Measurements from ENCODE around the gene AMBRA1.
A peak's percentile ranks its signal among the peaks of the same experiment; 100 is the strongest.

AMBRA1 gene

DNA sequence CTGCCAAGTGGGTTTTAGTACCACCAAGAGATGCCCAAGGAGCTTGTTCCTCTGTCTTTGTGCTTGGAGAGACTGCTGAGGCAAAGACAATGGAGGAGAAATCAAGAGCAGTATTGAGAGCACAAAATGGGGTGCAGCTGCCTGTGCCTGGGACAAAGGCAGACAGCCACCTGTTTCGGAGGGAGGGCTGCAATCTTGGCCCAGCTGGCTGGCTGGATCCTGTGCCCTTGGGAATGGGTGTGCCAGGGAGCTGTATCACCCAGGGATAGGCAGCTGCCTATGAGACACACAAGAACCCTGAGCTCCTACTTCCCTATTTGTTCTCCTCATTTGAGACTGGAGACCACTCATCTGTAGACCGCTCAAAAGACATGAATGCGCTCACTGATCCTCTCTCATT, 178.9 kb downstream of the AMBRA1 start:
- DNase-seq (ENCODE audit: low read depth in 2 of 2), result no peak
- TF ChIP-seq, protein P1, sequence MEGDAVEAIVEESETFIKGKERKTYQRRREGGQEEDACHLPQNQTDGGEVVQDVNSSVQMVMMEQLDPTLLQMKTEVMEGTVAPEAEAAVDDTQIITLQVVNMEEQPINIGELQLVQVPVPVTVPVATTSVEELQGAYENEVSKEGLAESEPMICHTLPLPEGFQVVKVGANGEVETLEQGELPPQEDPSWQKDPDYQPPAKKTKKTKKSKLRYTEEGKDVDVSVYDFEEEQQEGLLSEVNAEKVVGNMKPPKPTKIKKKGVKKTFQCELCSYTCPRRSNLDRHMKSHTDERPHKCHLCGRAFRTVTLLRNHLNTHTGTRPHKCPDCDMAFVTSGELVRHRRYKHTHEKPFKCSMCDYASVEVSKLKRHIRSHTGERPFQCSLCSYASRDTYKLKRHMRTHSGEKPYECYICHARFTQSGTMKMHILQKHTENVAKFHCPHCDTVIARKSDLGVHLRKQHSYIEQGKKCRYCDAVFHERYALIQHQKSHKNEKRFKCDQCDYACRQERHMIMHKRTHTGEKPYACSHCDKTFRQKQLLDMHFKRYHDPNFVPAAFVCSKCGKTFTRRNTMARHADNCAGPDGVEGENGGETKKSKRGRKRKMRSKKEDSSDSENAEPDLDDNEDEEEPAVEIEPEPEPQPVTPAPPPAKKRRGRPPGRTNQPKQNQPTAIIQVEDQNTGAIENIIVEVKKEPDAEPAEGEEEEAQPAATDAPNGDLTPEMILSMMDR (IDR thresholded peaks at IDR 0.05; ENCODE audit: low read depth, low read length), result no peak
- H3K4me3 ChIP-seq (replicated peaks in 1 of 2; ENCODE audit: low read depth in 2 of 2, low read length in 2 of 2), result no peak overlapping the region

DNA sequence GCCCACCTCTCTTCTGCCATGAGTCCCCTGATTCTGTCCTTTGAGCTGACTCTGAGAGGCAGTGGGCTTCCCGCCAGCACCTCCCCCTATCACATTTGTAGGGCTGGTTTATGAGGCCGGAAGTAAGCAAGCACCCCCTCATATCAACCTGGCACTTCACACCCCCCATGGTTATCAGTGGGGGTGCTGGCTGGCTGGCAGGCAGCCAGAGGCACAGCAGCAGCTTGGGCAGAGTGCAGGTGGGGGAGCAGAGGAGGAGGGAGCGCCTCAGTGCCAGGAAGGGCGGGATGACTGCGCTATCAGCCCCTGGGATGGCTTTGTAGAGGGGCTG, 179.4 kb downstream of the AMBRA1 start:
- TF ChIP-seq, protein P1 (IDR thresholded peaks at IDR 0.05; ENCODE audit: low read depth, low read length), result no peak
- DNase-seq (ENCODE audit: low read depth in 2 of 2), result no peak
- no peak overlapping the region for H3K4me3 ChIP-seq (replicated peaks in 1 of 2; ENCODE audit: low read depth in 2 of 2, low read length in 2 of 2)

DNA sequence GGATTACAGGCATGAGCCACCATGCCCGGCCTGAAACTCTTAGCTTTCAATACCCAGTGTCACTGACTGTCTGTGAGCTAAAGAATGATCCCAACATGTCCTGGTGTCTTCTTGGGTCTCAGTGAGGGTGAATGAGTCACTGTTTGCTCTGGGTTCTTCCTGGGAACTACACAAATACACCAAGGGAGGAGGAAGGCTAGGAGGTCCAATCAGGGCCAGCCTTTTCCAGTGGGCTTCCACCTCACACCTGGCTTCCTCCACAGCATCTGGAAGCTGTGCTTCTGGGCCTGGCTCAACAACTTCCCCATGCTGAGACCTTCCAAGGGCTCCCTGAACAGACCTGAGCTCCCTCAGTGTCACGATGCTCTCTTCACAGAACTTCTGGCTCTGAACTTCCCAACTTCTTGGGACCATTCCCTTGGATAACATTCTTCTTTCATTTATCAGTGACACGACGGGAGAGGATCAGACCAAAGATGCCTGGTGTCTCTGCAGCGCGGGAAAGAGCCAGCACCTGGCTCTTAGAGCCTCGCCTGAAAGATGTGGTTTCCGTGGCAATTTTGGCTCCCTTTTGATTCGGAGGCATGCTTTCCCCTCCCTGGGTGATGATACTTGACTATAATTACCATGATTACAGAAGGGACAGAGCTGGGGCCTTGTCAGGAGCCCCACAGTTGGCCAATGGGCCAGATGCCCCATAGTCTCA, 179.9 kb downstream of the AMBRA1 start:
- no peak overlapping the region for H3K4me3 ChIP-seq (replicated peaks in 1 of 2; ENCODE audit: low read depth in 2 of 2, low read length in 2 of 2)
- no peak for DNase-seq (ENCODE audit: low read depth in 2 of 2)
- TF ChIP-seq, protein P1 (IDR thresholded peaks at IDR 0.05; ENCODE audit: low read depth, low read length), result no peak

DNA sequence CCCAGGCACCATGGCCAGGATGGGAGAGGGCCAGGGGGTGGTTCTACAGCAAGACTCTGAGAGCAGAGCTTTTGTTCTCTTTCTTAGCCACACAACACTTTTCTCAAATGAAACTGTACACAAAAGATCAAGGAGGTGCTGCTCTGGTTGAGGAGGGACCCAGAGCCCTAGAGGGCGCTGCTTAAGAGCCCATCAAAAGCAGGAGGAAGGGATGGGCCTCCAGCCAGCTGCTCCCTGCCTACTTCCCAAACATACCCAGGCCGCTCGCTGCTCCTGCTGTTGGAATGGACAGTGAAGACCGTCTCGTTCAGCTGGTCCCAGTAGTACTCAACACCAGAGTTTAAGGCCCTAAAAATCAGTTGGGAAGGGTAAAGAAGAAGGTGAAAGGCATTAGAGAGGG, 183.8 kb downstream of the AMBRA1 start:
- TF ChIP-seq, protein P1 (IDR thresholded peaks at IDR 0.05; ENCODE audit: low read depth, low read length), result peak; percentile 15
- H3K4me3 ChIP-seq (replicated peaks in 1 of 2; ENCODE audit: low read depth in 2 of 2, low read length in 2 of 2), result no peak overlapping the region
- peak in 1 of 2 donors; percentile 33 for DNase-seq (ENCODE audit: low read depth in 2 of 2)

DNA sequence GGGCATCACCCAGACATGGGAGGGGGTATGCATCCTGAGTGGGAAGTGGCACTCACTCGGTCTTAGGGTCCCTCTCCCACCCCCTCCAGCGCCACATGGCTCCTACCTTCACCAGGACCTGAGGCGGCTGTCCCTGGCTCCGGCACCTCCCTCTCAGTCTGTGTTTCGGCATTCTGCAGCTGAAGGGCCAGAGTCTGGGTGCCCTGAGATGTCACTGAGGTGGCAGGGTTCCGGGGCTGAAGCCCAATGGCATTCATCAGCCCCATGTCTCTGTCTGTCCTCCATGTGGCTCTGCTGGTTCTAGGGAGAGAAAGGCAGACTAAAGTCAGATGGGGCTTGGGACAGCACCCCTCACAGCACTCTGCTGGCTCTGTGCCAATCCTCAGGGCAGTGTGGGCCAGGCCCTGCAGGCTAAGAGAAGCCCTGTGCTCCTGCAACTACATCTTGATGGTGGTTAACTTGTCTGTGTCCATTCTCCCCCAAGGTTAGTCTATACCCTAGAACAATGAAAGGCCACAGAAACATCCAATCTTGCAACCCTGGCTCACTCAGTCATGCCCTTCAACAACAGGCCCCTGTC, 185.3 kb downstream of the AMBRA1 start:
- no peak overlapping the region for H3K4me3 ChIP-seq (replicated peaks in 1 of 2; ENCODE audit: low read depth in 2 of 2, low read length in 2 of 2)
- DNase-seq (ENCODE audit: low read depth in 2 of 2), result no peak
- TF ChIP-seq, protein P1 (IDR thresholded peaks at IDR 0.05; ENCODE audit: low read depth, low read length), result no peak

DNA sequence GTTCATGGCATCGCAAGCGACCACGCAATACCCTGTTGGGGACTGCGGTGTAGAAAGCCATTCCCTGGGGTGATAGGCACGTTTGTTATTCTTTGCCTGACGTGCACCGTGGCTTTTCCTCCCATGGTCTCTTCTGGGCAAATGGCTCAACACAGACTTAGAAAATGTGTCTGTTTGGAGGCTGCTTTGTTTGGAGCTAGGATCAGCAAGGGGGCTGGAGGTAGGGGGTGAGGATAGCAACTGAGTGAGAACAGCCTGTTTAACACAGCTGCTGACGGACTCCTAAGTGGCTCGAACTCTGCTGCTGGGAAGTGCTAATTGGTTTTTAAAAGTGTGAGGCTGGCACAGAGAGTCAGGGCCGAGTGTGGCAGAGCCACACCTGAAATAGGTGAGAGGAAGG, 186.2 kb downstream of the AMBRA1 start:
- no peak for DNase-seq (ENCODE audit: low read depth in 2 of 2)
- TF ChIP-seq, protein P1 (IDR thresholded peaks at IDR 0.05; ENCODE audit: low read depth, low read length), result no peak
- no peak overlapping the region for H3K4me3 ChIP-seq (replicated peaks in 1 of 2; ENCODE audit: low read depth in 2 of 2, low read length in 2 of 2)
